Fibroblast of lung (primary cell): ENCODE data around the gene WDR54.

Experiments
- CTCF ChIP-seq, 2 donors: IDR thresholded peaks in 1 of 2; conservative IDR thresholded peaks in 1 of 2; 1 replicate in 1 of 2; 2 replicates in 1 of 2; pipeline ENCODE4 v1.5.1; 2011 to 2012; ENCODE audit warnings: low read length in 2 of 2, control low read depth in 1 of 2, inconsistent platforms in 1 of 2, low read depth in 1 of 2, mild to moderate bottlenecking in 1 of 2
- EZH2 ChIP-seq: IDR thresholded peaks from 2 replicates; pipeline ENCODE4 v1.5.1; 2012; ENCODE audit warnings: low read length, control low read depth, mild to moderate bottlenecking; ENCODE audit errors: missing control alignments

GRCh38 chr2:74419345-74419744 is 2.2 kb upstream of the WDR54 start:
- no peak for TF ChIP-seq CTCF (conservative IDR thresholded peaks at IDR 0.05 in 1 of 2, IDR thresholded peaks at IDR 0.05 in 1 of 2; ENCODE audit: low read depth in 1 of 2, low read length in 2 of 2)
- no peak for TF ChIP-seq EZH2
